Inflammatory macrophage (primary cell): ENCODE results near the gene ECEL1.
"Not testable (repeated sequence)": the region's sequence is repeated elsewhere in the genome, so short reads cannot be mapped to it uniquely, and the experiment has no call there.

Experiments
- DNase-seq, 2 donors: peaks; one replicate each; pipeline ENCODE4 v3.0.0-alpha.2; 2020 to 2022
- total RNA-seq, 18 experiments: gene quantifications; one replicate each; lab custom pipeline; 2026; ENCODE audit warnings: mixed read lengths in 6 of 18, inconsistent platforms in 2 of 18; lab: John Stamatoyannopoulos, UW

ECEL1 gene, protein sequence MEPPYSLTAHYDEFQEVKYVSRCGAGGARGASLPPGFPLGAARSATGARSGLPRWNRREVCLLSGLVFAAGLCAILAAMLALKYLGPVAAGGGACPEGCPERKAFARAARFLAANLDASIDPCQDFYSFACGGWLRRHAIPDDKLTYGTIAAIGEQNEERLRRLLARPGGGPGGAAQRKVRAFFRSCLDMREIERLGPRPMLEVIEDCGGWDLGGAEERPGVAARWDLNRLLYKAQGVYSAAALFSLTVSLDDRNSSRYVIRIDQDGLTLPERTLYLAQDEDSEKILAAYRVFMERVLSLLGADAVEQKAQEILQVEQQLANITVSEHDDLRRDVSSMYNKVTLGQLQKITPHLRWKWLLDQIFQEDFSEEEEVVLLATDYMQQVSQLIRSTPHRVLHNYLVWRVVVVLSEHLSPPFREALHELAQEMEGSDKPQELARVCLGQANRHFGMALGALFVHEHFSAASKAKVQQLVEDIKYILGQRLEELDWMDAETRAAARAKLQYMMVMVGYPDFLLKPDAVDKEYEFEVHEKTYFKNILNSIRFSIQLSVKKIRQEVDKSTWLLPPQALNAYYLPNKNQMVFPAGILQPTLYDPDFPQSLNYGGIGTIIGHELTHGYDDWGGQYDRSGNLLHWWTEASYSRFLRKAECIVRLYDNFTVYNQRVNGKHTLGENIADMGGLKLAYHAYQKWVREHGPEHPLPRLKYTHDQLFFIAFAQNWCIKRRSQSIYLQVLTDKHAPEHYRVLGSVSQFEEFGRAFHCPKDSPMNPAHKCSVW
- total RNA-seq, result 0 to 0.11 (median 0) reads per million in 18 experiments

DNA sequence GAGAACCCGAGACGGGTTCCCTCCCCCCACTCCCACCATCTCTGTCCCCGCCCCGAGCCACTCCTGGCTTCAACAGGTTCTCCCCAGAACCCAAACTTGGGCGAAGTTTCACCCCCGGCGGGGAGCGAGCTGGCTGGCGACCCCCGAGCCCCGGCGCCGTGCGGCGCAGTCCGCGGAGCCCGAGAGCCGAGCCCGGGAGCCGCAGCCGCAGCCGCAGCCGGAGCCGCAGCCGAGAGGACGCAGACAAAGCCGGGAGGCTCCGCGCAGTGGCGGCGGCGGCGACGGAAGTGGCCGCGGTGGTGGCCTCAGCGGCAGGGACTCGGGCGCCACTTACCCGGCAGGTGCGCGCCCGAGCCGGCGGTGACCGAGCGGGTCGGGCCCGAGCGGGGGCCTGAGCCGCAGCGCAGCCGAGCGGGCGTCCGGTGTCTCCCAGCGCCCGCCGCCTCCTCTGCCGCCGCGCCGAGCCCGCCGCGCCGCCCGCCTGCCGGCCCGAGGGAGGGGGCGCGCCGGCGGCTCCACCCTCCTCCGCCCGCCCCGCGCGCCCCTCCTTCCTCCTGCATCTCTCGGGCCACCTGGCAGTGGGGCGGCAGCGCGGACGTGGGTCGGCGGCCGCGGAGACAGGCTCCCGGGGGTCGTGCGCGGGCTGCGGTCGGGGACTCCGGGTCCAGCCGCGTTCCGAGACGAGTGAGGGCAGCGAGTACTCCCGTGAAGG lies at the start of gene ECEL1:
TSS of gene ECEL1 (minus strand) at position 450 of the 712 bp plus-strand sequence. CDS start 1,181 bp downstream, outside the sequence.
- DNase-seq, result no peak

DNA sequence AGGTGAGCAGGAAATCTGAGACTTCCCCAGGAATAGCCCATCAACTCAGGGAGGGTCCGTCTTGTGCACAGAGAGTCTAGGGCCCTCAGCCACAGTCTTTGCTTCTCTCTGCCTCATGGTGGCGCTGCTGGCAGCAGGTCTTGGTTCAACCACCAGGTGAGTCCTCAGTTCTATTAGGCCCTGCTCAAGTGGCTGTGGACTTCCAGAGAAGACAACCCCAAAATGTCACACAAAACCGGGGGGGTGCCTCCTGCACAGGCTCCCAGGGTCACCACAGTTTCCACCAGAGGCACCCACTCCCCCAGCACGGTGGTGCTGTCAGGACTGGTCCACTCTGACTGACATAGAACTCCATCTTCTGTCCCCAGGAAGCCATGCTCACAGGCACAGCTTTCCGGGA lies 49.4 kb upstream of the ECEL1 start:
- DNase-seq, result no peak

DNA sequence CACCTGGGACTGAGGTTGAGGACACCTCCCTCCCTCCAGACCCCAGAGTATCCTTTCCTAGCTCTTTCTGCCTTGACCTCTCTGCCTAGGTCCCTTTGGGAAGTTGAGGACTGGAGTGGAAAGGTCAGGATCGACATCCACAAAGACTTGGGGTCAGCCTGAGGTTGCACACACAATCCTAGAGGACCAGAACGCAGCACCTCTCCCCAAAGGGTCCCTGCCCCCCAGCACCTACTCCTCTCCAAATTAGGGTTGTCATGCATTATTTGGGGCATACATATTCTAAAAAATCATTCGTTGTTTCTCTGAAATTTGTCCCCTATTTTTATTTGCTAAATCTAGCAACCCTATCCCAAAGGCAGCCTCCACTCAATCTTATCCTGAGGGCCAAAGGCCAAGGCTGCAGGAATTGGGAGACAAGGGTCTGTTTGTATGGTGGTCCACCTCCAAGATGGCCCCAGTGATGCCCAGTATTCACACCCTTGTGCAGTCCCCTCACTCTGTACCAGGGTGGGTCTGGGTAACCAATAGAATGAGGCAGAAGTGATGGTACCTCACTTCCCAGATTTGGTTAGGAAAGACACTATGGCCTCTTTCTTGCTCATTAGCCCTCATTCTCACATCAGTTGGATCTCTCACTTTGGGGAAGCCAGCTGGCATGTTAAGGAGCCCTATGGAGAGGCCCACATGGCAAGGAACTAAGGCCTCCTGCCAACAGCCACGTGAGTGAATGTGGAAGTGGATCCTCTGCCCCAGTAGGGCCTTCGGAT lies 48.3 kb upstream of the ECEL1 start:
- peak; percentile 25 to 37 for DNase-seq

DNA sequence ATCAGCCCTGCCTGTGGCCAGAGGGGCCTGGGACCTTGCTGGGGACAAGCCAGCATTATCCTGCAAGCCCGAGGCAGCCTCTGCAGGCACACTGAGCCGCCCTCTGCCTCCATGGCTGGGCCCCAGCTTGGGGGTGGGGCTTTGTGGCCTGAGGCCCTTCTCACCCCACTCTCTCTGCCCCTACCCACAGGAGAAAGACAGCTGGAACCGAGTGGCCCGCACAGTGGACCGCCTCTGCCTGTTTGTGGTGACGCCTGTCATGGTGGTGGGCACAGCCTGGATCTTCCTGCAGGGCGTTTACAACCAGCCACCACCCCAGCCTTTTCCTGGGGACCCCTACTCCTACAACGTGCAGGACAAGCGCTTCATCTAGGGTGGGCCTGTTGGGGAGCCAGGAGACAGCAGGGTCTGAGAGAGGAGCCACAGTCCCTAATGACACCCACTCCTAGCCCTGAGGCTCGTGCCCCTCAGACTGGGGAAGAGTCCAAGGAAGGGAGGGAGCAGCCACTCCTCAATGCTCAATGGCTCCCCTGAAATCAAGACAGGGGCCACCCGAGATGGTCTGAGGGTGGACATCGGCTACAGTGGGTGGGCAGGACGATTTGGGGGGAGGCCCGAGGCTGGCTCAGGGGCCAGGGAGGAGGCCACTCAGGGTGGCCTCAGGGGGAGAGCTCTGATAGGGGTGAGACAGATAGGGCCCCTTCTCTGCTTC lies 47.5 kb upstream of the ECEL1 start:
- DNase-seq, result no peak

- DNase-seq, result peak; percentile 37 to 54
Observed at GRCh38 chr2:232533944-232534710, 46.5 kb upstream of the ECEL1 start.

GRCh38 chr2:232532821-232533220 lies 45.2 kb upstream of the ECEL1 start:
- not testable (repeated sequence) for DNase-seq

DNA sequence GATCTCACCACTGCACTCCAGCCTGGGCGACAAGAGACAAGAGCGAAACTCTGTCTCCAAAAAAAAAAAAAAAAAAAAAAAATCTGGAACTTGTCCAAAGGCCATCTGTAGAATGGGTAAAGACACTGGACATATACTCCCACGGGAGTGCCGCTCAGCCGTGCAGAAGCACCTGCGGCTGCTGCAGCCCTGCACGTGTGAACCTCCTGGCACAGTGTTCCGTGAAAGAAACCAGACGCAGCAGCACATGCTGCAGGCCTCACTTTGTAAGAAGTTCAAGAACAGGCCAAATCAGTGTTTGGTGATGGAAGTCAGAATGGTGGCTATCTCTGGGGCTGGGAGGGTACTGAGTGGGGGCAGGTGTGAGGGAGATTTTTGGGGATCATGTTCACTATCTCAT lies 44.8 kb upstream of the ECEL1 start:
- no peak for DNase-seq

GRCh38 chr2:232530626-232531260 lies 43.1 kb upstream of the ECEL1 start:
- DNase-seq, result no peak

DNA sequence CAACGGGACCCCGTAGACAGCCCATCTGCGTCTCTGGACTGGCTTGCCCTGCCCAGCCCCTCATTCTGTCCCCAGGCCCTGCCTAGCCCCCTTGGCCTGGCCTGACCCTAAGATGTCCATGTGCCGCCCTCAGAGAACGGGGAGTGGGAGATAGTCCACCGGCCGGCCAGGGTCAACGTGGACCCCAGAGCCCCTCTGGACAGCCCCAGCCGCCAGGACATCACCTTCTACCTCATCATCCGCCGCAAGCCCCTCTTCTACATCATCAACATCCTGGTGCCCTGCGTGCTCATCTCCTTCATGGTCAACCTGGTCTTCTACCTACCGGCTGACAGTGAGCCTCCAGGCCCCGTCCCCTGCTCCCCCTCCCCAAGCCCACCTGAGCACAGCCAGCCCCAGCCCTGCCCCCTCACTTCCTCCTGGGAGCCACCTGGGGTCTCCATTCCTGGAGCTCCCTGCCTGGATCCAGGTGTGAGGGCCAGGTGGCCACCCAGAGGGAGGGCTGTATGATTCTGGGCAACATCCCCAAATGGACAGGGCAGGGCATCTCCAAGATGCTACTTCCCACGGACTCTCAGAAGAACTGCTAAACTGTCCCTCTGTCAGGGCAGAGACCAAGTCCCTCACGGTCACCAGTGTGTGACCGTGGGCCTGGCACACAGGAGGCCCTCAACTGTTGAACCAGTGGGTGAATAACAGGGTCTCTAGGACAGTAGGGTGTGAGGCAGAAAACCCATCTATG lies 42.3 kb upstream of the ECEL1 start:
- DNase-seq, result no peak

- peak; percentile 51 to 77 for DNase-seq
Observed at GRCh38 chr2:232528746-232529460, 41.3 kb upstream of the ECEL1 start.

DNA sequence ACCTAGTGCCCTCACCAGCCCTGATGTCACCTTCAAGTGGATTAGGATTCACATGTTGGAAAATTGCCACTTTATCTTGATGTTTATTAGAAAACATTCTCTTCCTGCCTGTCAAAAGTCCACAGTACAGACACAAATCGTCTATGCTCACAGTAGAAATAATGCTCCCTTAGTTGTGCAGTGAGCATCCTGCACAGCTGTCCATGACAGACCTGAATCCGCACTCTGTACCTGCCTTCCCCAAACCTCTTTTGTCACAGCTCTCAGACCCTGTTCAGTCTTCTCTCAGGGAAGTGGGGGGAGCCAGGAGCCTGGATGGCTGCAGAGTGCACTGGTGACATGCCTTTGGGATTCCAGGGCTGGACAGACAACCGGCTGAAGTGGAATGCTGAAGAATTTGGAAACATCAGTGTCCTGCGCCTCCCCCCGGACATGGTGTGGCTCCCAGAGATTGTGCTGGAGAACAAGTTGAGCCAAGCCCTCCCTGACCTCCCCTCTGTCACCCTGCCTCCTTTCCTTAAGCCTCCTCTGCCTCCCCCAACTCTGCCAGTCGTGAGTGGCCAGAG lies 40.4 kb upstream of the ECEL1 start:
- no peak for DNase-seq

- no peak for DNase-seq
Observed at GRCh38 chr2:232526372-232526941, 38.8 kb upstream of the ECEL1 start.

- no peak for DNase-seq
Observed at GRCh38 chr2:232525791-232526371, 38.2 kb upstream of the ECEL1 start, which contains the start of gene CHRND. TSS of gene CHRND (plus strand) at chr2:232526160. CDS start at chr2:232526216, 56 bp downstream.

GRCh38 chr2:232525199-232525598 lies 37.6 kb upstream of the ECEL1 start:
- DNase-seq, result no peak

- no peak for DNase-seq
Observed at GRCh38 chr2:232524771-232525170, 37.1 kb upstream of the ECEL1 start.

GRCh38 chr2:232523682-232524597 lies 36.3 kb upstream of the ECEL1 start:
- peak; percentile 42 to 43 for DNase-seq

DNA sequence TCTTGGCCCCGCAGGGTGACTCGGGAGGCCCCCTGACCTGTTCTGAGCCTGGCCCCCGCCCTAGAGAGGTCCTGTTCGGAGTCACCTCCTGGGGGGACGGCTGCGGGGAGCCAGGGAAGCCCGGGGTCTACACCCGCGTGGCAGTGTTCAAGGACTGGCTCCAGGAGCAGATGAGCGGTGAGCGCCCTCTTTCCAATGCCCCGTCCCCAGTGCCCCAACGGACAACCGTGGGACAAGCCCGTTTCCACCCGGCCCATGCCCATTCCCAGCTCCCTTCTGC lies 35.7 kb upstream of the ECEL1 start:
- DNase-seq, result no peak
